ENCODE measurements around the gene HOXA9.

Gene HOXA9

GRCh38 chr7:27175626-27176523 lies 10.5 kb upstream of the HOXA9 start:
- no peak for DNase-seq

DNA sequence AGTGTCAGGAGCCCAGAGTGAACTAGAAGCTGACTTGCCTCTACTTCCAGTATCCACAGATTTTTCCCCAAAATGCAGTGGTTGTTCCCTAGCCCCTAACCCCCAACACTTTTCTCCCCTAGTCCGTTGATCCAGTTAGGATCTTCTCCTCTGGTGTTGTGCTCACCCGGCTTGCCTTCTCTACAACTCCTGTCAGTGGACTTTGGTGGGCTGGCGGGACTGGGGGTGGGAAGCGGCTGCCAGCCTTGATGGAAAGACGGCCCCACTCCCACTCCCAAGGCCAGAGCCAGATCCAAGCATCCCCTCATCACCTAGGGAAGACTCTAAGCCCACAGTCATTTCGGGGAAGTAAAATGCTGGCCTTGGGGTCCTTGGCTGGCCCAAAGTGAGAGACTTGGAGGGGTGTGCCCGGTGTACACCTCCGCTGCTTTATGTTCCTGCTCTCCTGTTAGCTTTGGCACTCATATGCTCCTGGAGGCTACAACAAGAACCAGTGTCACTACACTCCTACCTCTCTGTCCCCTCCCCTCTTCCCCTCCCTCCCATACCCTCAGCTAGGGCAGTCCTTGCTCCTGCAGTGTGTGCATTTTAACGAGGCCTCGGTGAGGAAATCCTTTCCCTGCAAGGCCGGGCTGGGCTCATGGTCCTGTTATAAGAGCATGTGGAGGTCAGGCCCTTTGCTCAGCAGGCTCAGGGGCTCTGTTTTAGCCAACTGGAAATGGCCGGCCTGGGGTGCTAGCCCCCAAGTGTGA lies 9.7 kb upstream of the HOXA9 start:
- DNase-seq: no peak

DNA sequence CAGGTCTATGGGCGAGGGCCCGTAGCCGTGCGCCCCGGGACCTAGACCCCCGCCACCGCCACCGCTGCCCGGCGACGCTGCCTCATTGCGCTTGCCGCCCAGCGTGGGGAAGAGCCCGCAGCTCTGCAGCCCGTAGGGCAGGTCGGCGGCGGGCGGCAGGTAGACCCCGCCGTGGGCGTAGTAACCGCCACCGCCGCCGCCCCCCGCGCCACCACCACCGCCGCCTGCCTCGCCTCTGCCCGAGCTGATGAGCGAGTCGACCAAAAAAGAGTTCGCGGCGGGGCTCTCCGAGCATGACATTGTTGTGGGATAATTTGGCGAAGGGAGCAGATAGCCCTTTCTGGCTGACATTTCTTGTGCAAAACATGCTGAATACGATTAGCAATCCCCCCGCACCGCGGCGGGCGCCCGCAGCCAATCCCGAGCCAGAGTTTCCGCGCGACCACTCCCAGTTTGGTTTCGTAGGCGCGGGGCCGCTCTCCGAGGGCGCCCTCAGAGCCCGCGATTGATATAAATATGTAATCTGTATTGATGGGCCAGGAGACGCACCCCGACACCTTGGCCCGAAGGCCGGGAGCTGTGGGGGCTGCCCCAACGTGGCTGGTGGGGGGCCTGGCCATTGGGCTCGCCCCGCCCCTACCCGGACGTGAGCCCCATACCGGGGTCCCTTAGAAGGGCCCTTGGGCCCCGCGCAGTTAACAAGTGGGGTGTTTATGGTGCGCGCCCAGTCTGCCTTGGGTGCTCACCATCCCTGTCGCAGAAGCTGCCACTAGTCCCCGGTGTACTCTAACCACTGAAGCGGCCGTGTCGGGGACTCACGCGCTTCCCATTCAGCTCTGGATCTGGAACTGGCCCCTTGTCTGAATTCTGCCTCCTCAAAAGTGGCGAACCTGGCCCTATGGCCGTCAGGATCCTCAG lies 8.9 kb upstream of the HOXA9 start, which contains the start of gene HOXA10:
TSS of gene HOXA10 (minus strand) at position 365 of the 918 bp plus-strand sequence. CDS start at position 351, 14 bp downstream.
- no peak for DNase-seq

GRCh38 chr7:27173511-27173955 lies 8.2 kb upstream of the HOXA9 start:
- DNase-seq: peak; percentile 22

- DNase-seq: no peak
Measured at GRCh38 chr7:27172823-27173510, 7.6 kb upstream of the HOXA9 start.

DNA sequence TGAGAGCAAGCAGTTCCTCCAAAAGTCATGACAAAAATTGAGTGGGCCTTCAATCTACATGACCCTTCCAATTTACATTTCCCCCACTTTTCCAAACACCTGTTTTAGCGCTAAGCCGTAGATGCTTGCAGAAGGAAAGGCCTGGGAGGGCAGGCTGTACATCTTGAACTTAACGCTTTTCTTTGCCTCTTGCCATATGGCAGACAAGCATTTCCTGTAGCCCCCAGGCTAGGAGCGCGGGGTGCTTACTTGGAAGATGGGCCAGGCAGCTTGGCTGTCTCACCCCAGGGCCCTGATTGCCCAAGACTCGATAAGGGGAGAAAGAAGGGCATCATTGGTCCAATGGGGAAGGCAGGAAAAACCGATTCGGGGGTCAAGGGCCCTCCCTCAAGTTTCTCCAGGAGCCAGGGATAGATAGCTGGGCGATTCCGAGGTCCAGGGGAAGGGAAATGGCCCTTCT lies 7.0 kb upstream of the HOXA9 start:
- no peak for DNase-seq

GRCh38 chr7:27171637-27172314 lies 6.4 kb upstream of the HOXA9 start:
- no peak for DNase-seq

DNA sequence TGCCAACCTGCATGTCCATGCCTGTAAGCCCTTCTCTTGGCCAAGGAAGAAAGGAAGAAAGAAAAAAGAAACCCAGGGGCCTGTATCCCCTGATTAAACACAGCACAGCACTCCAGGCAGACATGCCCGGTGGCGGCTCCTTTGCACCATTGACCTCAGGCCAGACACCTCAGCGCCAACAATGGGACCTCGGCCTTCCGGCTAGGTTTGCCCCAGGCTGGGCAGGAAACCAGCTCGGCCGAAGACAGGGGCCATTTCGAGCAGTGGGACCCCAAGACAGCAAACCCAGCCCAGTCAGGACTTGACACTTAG lies 5.9 kb upstream of the HOXA9 start:
- no peak for DNase-seq

DNA sequence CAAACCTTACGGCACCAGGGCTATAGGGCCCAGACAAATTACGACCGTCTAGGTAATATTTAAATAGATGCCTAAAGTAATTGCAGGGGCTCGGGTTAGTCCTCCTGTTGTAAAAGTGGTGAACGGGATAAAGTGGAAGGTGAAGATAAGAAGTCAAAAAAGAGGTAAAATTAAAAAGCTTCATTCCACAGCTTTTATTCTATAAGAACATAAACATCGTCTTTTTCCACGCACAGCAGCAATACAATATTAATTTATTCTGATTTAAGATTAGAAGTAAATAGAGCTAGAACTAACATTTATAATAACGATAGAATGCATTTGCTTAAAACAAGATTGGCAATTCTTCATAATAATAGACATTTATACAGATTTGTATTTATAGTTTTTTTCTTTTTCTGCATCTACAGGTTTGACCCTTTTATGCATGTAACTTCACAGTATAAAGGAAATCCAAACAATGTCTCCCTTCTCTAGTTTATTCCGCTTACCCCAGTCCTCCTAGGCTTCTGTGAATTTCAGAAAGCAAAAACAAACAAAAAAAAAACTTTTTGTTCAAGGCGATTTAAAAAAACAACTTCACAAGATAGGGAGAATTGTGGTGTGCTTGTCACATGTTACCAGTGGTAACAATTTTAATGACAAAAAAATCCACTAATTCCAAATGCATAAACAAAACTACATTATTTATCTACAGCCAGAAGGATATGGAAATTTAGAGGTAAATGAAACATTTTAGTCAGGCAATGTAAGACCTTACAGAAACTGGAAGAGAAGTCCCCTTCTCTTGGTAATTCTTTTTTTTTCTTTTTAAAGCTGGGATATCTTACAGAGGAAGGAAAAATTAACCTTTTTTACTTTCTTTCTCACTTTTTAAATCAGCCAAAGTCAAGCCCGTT lies 5.3 kb upstream of the HOXA9 start:
- DNase-seq: no peak

- DNase-seq: no peak
Measured at GRCh38 chr7:27169658-27170425, 4.5 kb upstream of the HOXA9 start.

DNA sequence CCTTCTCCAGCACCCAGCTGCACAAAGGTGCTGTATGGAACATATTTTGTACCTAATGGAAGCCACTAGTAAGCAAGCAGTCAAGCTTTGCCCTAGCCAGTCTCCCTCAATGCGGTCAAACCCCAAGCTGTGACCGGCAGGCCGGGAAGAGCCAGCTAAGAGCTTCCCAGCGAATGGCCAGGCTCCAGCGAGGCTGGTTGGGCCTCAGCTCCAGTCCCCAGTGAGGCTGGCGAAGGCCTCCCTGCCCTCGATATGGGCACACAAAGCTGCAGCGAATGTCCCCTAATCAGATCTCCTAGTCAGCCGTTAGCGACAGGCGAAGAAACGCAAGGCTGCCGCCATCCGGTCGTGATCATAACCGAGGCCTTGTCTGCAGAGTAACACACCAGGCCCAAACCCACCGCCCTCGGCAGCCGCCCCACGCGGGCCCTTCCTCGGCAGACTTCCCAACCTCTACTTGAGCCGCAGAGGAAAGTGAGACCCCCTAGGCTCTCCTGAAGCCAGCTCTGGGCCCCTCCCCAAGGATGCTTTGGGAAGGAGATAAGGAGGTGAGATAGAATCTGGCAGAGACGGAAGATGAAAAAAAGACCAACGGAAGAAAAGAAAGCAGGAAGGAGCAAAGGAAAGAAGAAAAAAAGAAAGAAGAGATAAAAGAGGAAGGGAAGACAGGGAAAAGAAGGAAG lies 3.1 kb upstream of the HOXA9 start:
- no peak for DNase-seq

GRCh38 chr7:27167916-27168264 lies 2.6 kb upstream of the HOXA9 start:
- DNase-seq: no peak

- DNase-seq: no peak
Measured at GRCh38 chr7:27166531-27167505, 1.5 kb upstream of the HOXA9 start.

DNA sequence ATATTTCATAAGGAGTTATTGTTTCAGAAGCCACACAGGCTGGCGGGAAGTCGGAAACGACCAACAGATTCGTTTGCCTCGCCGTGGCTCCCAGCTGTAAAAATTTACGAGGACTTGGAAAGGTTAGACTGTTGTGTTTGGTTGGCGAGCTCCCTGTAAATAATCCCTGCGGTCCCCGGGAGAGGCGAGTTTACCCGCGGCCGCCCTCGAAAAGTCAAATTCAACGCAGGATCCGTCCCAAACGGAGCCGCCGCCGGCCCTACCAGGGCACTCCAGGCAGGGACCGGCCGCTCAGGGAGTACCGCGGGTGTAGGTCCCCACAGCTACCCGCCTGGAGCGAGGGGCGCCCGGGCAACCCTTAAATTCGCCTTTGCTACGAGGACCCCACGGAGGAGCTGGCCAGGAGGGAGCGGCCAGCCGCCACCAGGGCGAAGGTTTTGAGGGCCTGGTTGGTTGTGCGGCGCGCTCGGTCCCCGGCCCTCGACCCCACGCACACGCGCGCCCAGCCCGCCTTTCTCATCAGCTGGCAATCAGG lies 726 bp upstream of the HOXA9 start:
- DNase-seq: no peak

GRCh38 chr7:27164367-27165088 lies 809 bp downstream of the HOXA9 start:
- DNase-seq: no peak

DNA sequence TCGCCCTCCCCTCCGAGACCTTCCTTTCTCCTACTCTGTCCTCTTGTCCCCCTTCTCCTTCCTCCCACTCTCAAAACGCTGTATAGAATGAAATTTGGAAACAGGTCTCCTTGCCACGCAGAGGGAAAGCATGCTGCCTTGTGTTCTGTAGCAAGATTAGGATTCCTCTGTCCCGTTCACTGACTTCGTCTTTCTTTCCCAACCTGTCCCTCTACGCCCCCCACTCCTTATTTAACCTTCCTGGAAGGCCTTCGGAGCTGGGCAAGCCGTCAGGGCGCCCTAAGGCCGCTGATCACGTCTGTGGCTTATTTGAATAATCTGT lies 1.3 kb downstream of the HOXA9 start:
- DNase-seq: no peak
